AG09319 (cell line): ENCODE data around the gene TET3.
A peak's percentile ranks its signal among the peaks of the same experiment; 100 is the strongest.

ENCODE experiments used
- DNase-seq: peaks from one replicate; pipeline ENCODE4 v3.0.0-alpha.2; 2010; ENCODE audit warnings: low read depth; ENCODE audit errors: extremely low read depth
- CTCF ChIP-seq: IDR thresholded peaks from 2 replicates; pipeline ENCODE4 v1.5.1; 2011; ENCODE audit warnings: low read depth, mild to moderate bottlenecking, inconsistent platforms, low read length, moderate library complexity

The TET3 gene

GRCh38 chr2:73976803-73977202 lies 7.9 kb upstream of the TET3 start:
- DNase-seq, result no peak
- TF ChIP-seq CTCF, result no peak

- no peak for DNase-seq
- TF ChIP-seq CTCF, result no peak
Observed at GRCh38 chr2:73977466-73977865, 7.2 kb upstream of the TET3 start.

- TF ChIP-seq CTCF, result no peak
- DNase-seq, result no peak
Observed at GRCh38 chr2:73979021-73979420, 5.7 kb upstream of the TET3 start.

- DNase-seq, result peak; percentile 63
- no peak for TF ChIP-seq CTCF
Observed at GRCh38 chr2:73979686-73980085, 5.0 kb upstream of the TET3 start.

- no peak for DNase-seq
- no peak for TF ChIP-seq CTCF
Observed at GRCh38 chr2:73980566-73980965, 4.1 kb upstream of the TET3 start.

GRCh38 chr2:73981081-73982001 lies 3.4 kb upstream of the TET3 start:
- no peak for DNase-seq
- TF ChIP-seq CTCF, result no peak

- DNase-seq, result no peak
- TF ChIP-seq CTCF, result no peak
Observed at GRCh38 chr2:73982140-73982617, 2.5 kb upstream of the TET3 start.
